Measurements from ENCODE around the gene CDH5.

GRCh38 chr16:66440271-66440802 is 73.8 kb downstream of the CDH5 start:
- TF ChIP-seq CTCF (IDR thresholded peaks at IDR 0.05; ENCODE audit: insufficient read depth, low read length, poor library complexity, severe bottlenecking) = no peak
- TF ChIP-seq EZH2phosphoT487 (conservative IDR thresholded peaks at IDR 0.05; ENCODE audit: low read length) = no peak

All from SU-DHL-6 (cell line).